K562 (cell line): ENCODE measurements around the gene STAB1. TPM values are rescaled to one million over a fixed set of nuclear protein-coding genes. Genes with fewer than 3 reads are reported as not detected.

ENCODE experiments used
- ATF1 ChIP-seq, 2 experiments: fragments of 450-650 bp in 1 of 2; IDR thresholded peaks; 2 replicates each; pipeline ENCODE4 v1.6.1; 2016; ENCODE audit warnings: missing compliant biosample characterization in 1 of 2, missing genetic modification characterization in 1 of 2
- polyA plus RNA-seq, 8 experiments: library from polyadenylated mRNA; depleted of rRNA in 4 of 8; stranded (reverse) in 5 of 8; unstranded in 3 of 8; fragments of >200 nt; fragmentation: Nextera tagmentation in 2 of 8; fragmentation: Illumina TruSeq in 1 of 8; extraction: Ambion mirVana in 2 of 8; extraction: Trizol in 1 of 8; gene quantifications; 2 replicates each; pipeline versions ENCODE4 v1.2.1 to v1.2.3, GENCODE V29; 2011 to 2014; ENCODE audit warnings: inconsistent platforms in 1 of 8, missing spikeins in 1 of 8
- total RNA-seq, 7 experiments: library from RNA; depleted of rRNA in 6 of 7; stranded (reverse); fragments of >200 nt in 6 of 7; fragmentation: Illumina TruSeq in 2 of 7; extraction: Trizol in 2 of 7; gene quantifications; 2 replicates each; pipeline versions ENCODE4 v1.2.1 to v1.2.3, GENCODE V29; 2011 to 2021; ENCODE audit warnings: low replicate concordance in 1 of 7
- TF ChIP-seq, protein P1 (sequence below), 2 experiments: fragments of 150-350 bp in 1 of 2; IDR thresholded peaks; 2 replicates each; pipeline ENCODE4 v1.6.1; 2012 to 2016; ENCODE audit warnings: low read depth in 2 of 2, low read length in 2 of 2, mild to moderate bottlenecking in 1 of 2, moderate library complexity in 1 of 2
- TF ChIP-seq, protein P2 (sequence below): fragments of 450-650 bp; IDR thresholded peaks from 2 replicates; pipeline ENCODE4 v1.7.0; 2016; ENCODE audit warnings: borderline replicate concordance

Gene STAB1
- total and polyA plus RNA-seq, 9 of the 15 experiments (the other 6 are each of a cell fraction or from before 2014, with no cell fraction given) = 0.20 to 3.9 (median 1.2) TPM

DNA sequence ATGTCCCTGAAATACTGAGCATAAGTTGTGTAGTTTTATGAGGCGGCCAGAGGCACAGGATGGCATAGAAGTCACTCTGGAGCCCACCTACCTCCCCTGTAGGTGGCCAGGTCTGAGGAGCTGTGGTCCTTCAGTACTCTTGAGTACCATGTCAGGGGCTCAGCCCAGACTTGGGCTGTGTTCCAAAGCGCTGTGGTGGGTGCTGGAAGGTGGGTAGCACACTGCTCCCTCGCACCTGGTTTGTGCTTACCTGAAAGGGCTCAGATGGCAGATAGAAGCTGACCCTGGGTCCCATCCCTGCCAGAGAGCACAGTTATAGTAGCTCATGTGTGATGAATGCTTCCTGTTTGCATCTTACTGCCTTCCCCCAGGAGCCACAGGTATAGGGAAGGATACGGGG, 24.2 kb upstream of the STAB1 start (continued):
- TF ChIP-seq, protein P1, sequence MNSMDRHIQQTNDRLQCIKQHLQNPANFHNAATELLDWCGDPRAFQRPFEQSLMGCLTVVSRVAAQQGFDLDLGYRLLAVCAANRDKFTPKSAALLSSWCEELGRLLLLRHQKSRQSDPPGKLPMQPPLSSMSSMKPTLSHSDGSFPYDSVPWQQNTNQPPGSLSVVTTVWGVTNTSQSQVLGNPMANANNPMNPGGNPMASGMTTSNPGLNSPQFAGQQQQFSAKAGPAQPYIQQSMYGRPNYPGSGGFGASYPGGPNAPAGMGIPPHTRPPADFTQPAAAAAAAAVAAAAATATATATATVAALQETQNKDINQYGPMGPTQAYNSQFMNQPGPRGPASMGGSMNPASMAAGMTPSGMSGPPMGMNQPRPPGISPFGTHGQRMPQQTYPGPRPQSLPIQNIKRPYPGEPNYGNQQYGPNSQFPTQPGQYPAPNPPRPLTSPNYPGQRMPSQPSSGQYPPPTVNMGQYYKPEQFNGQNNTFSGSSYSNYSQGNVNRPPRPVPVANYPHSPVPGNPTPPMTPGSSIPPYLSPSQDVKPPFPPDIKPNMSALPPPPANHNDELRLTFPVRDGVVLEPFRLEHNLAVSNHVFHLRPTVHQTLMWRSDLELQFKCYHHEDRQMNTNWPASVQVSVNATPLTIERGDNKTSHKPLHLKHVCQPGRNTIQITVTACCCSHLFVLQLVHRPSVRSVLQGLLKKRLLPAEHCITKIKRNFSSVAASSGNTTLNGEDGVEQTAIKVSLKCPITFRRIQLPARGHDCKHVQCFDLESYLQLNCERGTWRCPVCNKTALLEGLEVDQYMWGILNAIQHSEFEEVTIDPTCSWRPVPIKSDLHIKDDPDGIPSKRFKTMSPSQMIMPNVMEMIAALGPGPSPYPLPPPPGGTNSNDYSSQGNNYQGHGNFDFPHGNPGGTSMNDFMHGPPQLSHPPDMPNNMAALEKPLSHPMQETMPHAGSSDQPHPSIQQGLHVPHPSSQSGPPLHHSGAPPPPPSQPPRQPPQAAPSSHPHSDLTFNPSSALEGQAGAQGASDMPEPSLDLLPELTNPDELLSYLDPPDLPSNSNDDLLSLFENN (IDR thresholded peaks at IDR 0.05; ENCODE audit: low read depth in 2 of 2, low read length in 2 of 2) = no peak
- TF ChIP-seq, protein P2, sequence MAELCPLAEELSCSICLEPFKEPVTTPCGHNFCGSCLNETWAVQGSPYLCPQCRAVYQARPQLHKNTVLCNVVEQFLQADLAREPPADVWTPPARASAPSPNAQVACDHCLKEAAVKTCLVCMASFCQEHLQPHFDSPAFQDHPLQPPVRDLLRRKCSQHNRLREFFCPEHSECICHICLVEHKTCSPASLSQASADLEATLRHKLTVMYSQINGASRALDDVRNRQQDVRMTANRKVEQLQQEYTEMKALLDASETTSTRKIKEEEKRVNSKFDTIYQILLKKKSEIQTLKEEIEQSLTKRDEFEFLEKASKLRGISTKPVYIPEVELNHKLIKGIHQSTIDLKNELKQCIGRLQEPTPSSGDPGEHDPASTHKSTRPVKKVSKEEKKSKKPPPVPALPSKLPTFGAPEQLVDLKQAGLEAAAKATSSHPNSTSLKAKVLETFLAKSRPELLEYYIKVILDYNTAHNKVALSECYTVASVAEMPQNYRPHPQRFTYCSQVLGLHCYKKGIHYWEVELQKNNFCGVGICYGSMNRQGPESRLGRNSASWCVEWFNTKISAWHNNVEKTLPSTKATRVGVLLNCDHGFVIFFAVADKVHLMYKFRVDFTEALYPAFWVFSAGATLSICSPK = no peak
- TF ChIP-seq ATF1 (CRISPR knock-in tag; IDR thresholded peaks at IDR 0.05) (no peak), ATF1 (tag; IDR thresholded peaks at IDR 0.05) (no peak)
